Fibroblast of lung (primary cell): Measurements from ENCODE around the gene SPINK5.

Experiments used
- CTCF ChIP-seq, 2 donors: IDR thresholded peaks in 1 of 2; conservative IDR thresholded peaks in 1 of 2; 1 replicate in 1 of 2; 2 replicates in 1 of 2; pipeline ENCODE4 v1.5.1; 2011 to 2012; ENCODE audit warnings: low read length in 2 of 2, control low read depth in 1 of 2, inconsistent platforms in 1 of 2, low read depth in 1 of 2, mild to moderate bottlenecking in 1 of 2
- EZH2 ChIP-seq: IDR thresholded peaks from 2 replicates; pipeline ENCODE4 v1.5.1; 2012; ENCODE audit warnings: low read length, control low read depth, mild to moderate bottlenecking; ENCODE audit errors: missing control alignments

- no peak for TF ChIP-seq CTCF (conservative IDR thresholded peaks at IDR 0.05 in 1 of 2, IDR thresholded peaks at IDR 0.05 in 1 of 2; ENCODE audit: low read depth in 1 of 2, low read length in 2 of 2)
- no peak for TF ChIP-seq EZH2
Measured at GRCh38 chr5:148060881-148061280, 2.9 kb upstream of the SPINK5 start.
